Renal pelvis (tissue), 4 donors: ENCODE data around the gene FAM177A1. TPM values are rescaled to one million over a fixed set of nuclear protein-coding genes. Genes with fewer than 3 reads are reported as not detected.
"Not testable (repeated sequence)": the region's sequence is repeated elsewhere in the genome, so short reads cannot be mapped to it uniquely, and the experiment has no call there.

Experiments
- DNase-seq: peaks from one replicate; pipeline ENCODE4 v3.0.0-alpha.2; 2013
- polyA plus RNA-seq, 3 donors: library from polyadenylated mRNA; unstranded; fragments of 120-200 nt; gene quantifications; one replicate each; pipeline ENCODE4 v1.2.1, GENCODE V29; 2013; ENCODE audit not compliant: insufficient read length in 3 of 3

FAM177A1 gene
- polyA plus RNA-seq, 3 donors = 52.4 to 60.6 (median 55.1) TPM

GRCh38 chr14:35047976-35048513 is 2.0 kb downstream of the FAM177A1 start:
- DNase-seq = no peak

GRCh38 chr14:35050652-35051051 is 4.6 kb downstream of the FAM177A1 start:
- DNase-seq = no peak

GRCh38 chr14:35051796-35052195 is 5.7 kb downstream of the FAM177A1 start:
- no peak for DNase-seq

GRCh38 chr14:35052637-35053036 is 6.6 kb downstream of the FAM177A1 start:
- DNase-seq = no peak

DNA sequence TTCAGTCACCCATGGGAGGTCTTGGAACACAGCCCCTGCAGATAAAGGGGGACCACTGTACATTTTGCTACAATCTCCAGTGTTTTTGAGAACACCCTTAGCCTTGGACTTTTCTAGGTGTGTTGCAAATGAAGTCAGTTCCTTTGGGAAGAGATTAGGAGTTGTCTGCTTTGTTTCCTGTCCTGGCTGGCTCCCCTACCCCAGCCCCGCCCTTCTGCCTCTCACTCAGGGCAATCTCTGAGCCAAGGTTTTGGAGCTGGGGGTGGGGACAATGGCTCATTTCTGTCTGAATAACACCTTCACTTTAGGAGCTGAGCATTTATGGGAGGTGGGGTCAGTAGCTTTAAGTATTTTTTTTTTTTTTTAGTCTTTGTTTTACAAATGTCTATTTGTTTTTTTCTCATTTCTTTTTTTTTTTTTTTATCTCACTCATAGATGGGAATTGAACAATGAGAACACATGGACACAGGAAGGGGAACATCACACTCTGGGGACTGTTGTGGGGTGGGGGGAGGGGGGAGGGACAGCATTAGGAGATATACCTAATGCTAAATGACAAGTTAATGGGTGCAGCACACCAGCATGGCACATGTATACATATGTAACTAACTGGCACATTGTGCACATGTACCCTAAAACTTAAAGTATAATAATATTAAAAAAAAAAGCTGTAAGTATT is 15.2 kb downstream of the FAM177A1 start:
- not testable (repeated sequence) for DNase-seq

DNA sequence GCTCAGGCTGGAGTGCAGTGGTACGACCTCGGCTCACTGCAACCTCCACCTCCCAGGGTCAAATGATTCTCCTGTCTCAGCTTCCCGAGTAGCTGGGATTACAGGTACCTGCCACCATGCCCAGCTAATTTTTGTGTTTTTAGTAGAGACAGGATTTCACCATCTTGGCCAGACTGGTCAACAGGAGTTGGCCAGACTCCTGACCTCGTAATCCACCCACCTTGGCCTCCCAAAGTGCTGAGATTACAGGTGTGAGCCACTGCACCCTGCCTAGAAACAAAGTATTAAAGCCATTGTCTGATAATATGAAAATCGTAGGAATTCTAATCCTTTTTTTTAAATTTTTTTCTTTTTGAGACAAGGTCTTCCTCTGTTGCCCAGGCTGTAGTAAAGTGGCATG is 19.7 kb downstream of the FAM177A1 start:
- DNase-seq = not testable (repeated sequence)

DNA sequence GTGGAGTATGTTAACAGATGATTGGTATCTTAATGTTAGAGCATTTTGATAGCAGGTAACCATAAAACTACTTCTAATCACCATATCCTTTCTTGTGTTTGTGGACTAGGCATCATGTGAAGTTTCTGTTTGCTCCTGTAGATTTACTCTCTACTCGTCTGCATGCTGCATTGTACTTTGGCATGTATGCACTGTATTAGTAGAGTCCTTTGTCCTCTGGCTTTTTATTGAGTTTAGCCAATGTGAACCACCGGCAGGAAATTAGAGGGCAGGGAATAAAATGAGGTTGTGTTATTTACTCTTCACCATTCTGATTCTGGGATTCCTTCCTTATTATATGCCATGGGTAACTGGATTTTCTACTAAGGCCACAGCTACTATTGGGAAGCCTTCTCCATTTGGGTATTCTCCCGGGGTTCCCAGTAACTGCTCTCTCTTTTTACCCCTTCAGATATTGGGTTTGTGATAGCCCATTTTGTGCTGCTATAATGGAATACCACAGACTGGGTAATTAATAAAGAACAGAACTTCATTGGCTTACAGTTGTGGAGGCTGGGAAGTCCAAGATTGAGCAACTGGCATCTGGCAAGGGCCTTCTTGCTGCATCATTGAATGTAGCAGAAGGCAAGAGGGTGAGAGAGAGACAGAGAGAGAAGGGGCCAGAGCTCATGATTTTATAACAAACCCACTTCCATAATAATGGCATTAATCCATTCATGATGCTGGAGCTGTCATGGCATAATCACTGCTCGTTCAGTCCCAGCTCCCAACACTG is 22.4 kb downstream of the FAM177A1 start:
- DNase-seq = no peak

GRCh38 chr14:35072226-35072625 is 26.2 kb downstream of the FAM177A1 start:
- DNase-seq = no peak

GRCh38 chr14:35073486-35073885 is 27.4 kb downstream of the FAM177A1 start:
- DNase-seq = no peak

- no peak for DNase-seq
Observed at GRCh38 chr14:35078082-35078481, 32.0 kb downstream of the FAM177A1 start.

GRCh38 chr14:35079742-35080141 is 33.7 kb downstream of the FAM177A1 start:
- DNase-seq = no peak

DNA sequence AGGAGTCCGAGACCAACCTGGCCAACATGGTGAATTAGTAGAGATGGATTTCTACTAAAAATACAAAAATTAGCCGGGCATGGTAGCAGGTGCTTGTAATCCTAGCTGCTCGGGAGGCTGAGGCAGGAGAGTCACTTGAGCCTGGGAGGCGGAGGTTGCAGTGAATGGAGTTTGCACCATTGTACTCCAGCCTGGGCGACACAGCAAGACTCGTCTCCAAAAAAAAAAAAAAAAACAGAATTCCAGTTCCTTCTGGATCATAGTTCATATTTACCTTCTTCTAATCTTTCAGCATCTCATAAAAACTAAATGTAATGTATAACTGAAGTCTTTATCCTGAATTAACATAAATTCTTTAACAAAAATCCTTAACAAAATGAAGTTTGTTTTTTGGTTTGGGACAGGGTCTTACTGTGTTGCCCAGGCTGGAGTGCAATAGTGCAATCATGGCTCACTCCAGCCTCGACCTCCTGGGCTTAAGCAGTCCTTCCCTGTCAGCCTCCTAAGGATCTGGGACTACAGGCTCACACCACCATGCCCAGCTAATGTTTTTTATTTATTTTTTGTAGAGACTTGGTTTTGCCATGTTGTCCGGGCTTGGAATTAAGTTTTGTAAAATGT is 37.6 kb downstream of the FAM177A1 start:
- DNase-seq = no peak

- DNase-seq = no peak
Observed at GRCh38 chr14:35085441-35085840, 39.4 kb downstream of the FAM177A1 start.

GRCh38 chr14:35088514-35088913 is 42.4 kb downstream of the FAM177A1 start:
- DNase-seq = no peak

GRCh38 chr14:35094645-35095044 is 48.6 kb downstream of the FAM177A1 start:
- DNase-seq = not testable (repeated sequence)

- DNase-seq = no peak
Observed at GRCh38 chr14:35107866-35108265, 61.8 kb downstream of the FAM177A1 start.

DNA sequence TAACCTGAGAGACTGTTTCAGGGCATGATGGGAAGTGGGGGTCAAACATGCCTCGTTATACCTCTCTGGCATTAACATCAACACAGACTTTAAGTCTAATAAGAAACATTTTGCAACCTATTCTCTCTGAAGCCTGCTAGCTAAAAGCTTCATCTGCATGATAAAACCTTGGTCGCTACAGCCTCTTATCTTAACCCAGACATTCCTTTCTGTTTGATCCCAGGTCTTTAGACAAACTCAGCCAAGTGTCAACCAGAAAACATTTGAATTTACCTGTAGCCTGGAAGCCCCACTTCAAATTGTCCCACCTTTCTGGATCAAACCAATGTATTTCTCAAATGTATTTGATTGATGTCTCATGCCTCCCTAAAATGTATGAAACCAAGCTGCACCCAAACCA is 66.6 kb downstream of the FAM177A1 start:
- DNase-seq = no peak

GRCh38 chr14:35113308-35113950 is 67.4 kb downstream of the FAM177A1 start:
- no peak for DNase-seq

- DNase-seq = no peak
Observed at GRCh38 chr14:35114036-35114435, 68.0 kb downstream of the FAM177A1 start.

DNA sequence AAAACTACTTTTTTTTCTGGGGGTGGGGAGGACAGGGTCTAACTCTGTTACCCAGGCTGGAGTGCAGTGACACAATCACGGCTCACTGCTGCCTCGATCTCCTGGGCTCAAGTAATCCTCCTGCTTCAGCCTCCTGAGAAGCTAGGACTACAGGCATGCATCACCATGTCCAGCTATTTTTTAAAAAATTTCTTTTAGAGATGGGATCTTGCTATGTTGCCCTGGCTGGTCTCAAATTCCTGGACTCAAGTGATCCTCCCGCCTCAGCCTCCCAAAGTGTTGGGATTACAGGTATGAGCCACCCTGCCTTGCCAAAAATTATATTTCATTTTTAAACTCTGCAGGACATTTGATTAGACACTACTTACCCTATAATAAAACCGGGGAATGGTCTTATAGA is 70.2 kb downstream of the FAM177A1 start:
- no peak for DNase-seq

DNA sequence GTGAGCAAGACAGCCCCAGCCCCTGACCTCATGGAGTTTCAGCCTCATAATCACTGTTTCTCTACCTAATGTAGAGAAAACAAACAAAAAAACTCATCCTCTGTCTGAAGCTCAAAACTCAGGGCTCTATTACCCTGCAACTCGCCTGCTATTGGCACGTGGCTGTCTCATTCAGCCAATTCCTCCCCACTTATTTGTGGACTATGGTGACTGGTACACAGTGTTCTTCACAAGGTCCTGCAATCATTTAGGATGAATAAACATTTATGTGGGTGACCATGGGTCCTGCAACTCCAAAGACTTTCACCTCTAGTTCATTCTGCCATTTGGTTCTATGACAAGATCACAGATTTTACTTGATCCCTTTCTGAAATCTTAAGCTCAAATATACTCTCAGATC is 71.0 kb downstream of the FAM177A1 start:
- DNase-seq = no peak
